Progenitor cell of endocrine pancreas (in vitro differentiated cells): ENCODE data around the gene MED12L. TPM values are rescaled to one million over a fixed set of nuclear protein-coding genes. Genes with fewer than 3 reads are reported as not detected.

Experiments
- DNase-seq: peaks from one replicate; pipeline ENCODE4 v3.0.0; 2021; ENCODE audit warnings: low spot score; ENCODE audit not compliant: unreplicated experiment
- H3K27ac Mint-ChIP-seq: 2 replicates; pipeline ENCODE4 v1.8.0; 2021; ENCODE audit warnings: mild to moderate bottlenecking, moderate library complexity, mixed read lengths
- H3K27me3 Mint-ChIP-seq: 2 replicates; pipeline ENCODE4 v1.8.0; 2021; ENCODE audit warnings: mixed read lengths
- H3K36me3 Mint-ChIP-seq: 2 replicates; pipeline ENCODE4 v1.8.0; 2022; ENCODE audit warnings: mixed read lengths; ENCODE audit not compliant: insufficient read depth
- H3K4me1 Mint-ChIP-seq: 2 replicates; pipeline ENCODE4 v1.8.0; 2021; ENCODE audit warnings: low read depth, mixed read lengths
- H3K4me3 Mint-ChIP-seq: 2 replicates; pipeline ENCODE4 v1.8.0; 2021; ENCODE audit warnings: low read depth, mild to moderate bottlenecking, moderate library complexity, mixed read lengths
- H3K9me3 Mint-ChIP-seq: 2 replicates; pipeline ENCODE4 v1.8.0; 2021; ENCODE audit warnings: low read depth, mixed read lengths
- CTCF ChIP-seq: fragments of 200-600 bp; sonication (generic); IDR thresholded peaks from one replicate; pipeline ENCODE4 v1.5.0; 2021; ENCODE audit warnings: antibody characterized with exemption, mild to moderate bottlenecking; ENCODE audit not compliant: unreplicated experiment
- total RNA-seq: library from RNA; stranded (reverse); gene quantifications from 2 replicates; pipeline ENCODE4 v1.2.1, GENCODE V29; 2021

Gene MED12L
- total RNA-seq, 1 donor from 2014 or later: 8.9 TPM

GRCh38 chr3:151345859-151346258 lies 260.4 kb downstream of the MED12L start:
- TF ChIP-seq CTCF: no peak
- Mint-ChIP-seq H3K27ac (no peak overlapping the region), H3K27me3 (no peaks in the 10 kb centered on the region), H3K36me3 (no peaks in the 10 kb centered on the region), H3K4me1 (no peaks in the 10 kb centered on the region), H3K4me3 (no peak overlapping the region), H3K9me3 (no peaks in the 10 kb centered on the region)
- DNase-seq: no peak

GRCh38 chr3:151346292-151346691 lies 260.8 kb downstream of the MED12L start:
- Mint-ChIP-seq H3K36me3 (no peaks in the 10 kb centered on the region), H3K27me3 (no peaks in the 10 kb centered on the region), H3K4me1 (no peaks in the 10 kb centered on the region), H3K27ac (no peak overlapping the region), H3K4me3 (no peak overlapping the region), H3K9me3 (no peaks in the 10 kb centered on the region)
- DNase-seq: no peak
- no peak for TF ChIP-seq CTCF

DNA sequence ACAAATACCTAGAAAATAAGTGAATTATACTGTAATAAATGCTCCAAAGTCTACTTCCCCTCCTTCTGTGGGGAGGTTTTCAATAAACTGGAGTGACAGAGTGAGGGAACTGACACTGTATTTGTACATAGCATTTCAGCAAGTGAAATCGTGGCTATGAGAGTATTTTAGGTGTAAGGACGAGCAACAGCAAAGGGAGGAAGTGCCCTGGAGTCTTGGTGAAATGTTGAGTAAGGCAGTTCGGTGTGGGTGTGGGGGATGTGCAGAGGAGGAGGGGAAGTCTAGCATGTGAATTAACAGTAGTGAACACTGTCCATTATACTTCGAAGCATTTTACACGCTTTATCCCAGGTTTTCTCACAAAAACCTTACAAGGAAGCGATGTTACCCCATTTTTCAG lies 262.0 kb downstream of the MED12L start:
- DNase-seq: no peak
- Mint-ChIP-seq H3K27ac (no peak overlapping the region), H3K36me3 (no peaks in the 10 kb centered on the region), H3K9me3 (no peaks in the 10 kb centered on the region), H3K4me1 (no peaks in the 10 kb centered on the region), H3K27me3 (no peaks in the 10 kb centered on the region), H3K4me3 (no peak overlapping the region)
- no peak for TF ChIP-seq CTCF

GRCh38 chr3:151350656-151351055 lies 265.2 kb downstream of the MED12L start:
- TF ChIP-seq CTCF: no peak
- Mint-ChIP-seq H3K9me3 (no peaks in the 10 kb centered on the region), H3K4me3 (no peak overlapping the region), H3K27ac (no peak overlapping the region), H3K36me3 (no peaks in the 10 kb centered on the region), H3K27me3 (no peaks in the 10 kb centered on the region), H3K4me1 (no peaks in the 10 kb centered on the region)
- no peak for DNase-seq

DNA sequence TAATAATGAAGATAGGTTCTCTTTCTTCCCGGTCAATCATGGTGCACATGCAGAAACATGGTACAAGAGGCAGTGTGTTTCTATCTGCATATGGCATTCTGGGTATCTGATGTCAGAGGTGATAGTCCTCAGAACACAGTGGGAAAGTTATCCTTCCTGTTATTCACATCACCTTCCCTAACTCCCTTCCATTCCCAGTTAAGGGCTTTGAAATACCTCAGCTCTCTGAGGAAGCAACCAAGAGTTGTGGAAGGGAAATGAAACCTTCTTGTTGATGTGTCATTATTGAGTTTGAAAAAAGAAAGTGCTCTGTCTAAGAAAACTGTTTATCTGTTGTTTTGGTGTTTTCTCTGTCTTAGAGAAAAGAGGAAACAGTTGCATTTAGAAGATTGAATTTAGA lies 265.8 kb downstream of the MED12L start:
- no peak overlapping the region for H3K27ac Mint-ChIP-seq
- no peak overlapping the region for H3K4me3 Mint-ChIP-seq

More for the DNA sequence above, 265.8 kb downstream of the MED12L start:
- TF ChIP-seq CTCF: no peak
- no peak for DNase-seq
- Mint-ChIP-seq H3K4me1 (no peaks in the 10 kb centered on the region), H3K9me3 (no peaks in the 10 kb centered on the region), H3K36me3 (no peaks in the 10 kb centered on the region), H3K27me3 (no peaks in the 10 kb centered on the region)
